Activated CD8-positive, alpha-beta T cell treated with anti-CD3 and anti-CD28 coated beads for 36 hours (primary cell): Measurements from ENCODE around the gene PGF. TPM values are rescaled to one million over a fixed set of nuclear protein-coding genes. Genes with fewer than 3 reads are reported as not detected.

Experiments
- ATAC-seq: fragments of 200-7000 bp; cut with Tn5 transposase; one replicate; pipeline ENCODE4 v1.10.0; 2021; ENCODE audit warnings: mild to moderate bottlenecking, moderate library complexity
- CTCF ChIA-PET: fragments of 350-600 bp; sonication (Branson Sonifier 250); formaldehyde crosslinking; loops from one replicate; lab custom pipeline; 2021; ENCODE audit warnings: antibody characterized with exemption; lab: Charles Lee
- POLR2A ChIA-PET: fragments of 350-600 bp; sonication (Branson Sonifier 250); formaldehyde crosslinking; loops from one replicate; lab custom pipeline; 2021; ENCODE audit warnings: antibody characterized with exemption; lab: Charles Lee
- DNase-seq: peaks from one replicate; pipeline ENCODE4 v3.0.0-alpha.2; 2020
- H3K27ac Mint-ChIP-seq: one replicate; pipeline ENCODE4 v1.8.0; 2021; ENCODE audit warnings: mild to moderate bottlenecking, mixed read lengths
- H3K27me3 Mint-ChIP-seq: one replicate; pipeline ENCODE4 v1.8.0; 2021; ENCODE audit warnings: mixed read lengths
- H3K36me3 Mint-ChIP-seq: one replicate; pipeline ENCODE4 v1.8.0; 2021; ENCODE audit warnings: low read depth, mixed read lengths
- H3K4me1 Mint-ChIP-seq: one replicate; pipeline ENCODE4 v1.8.0; 2021; ENCODE audit warnings: low read depth, mixed read lengths
- H3K4me3 Mint-ChIP-seq: one replicate; pipeline ENCODE4 v1.8.0; 2021; ENCODE audit warnings: mild to moderate bottlenecking, moderate library complexity, mixed read lengths
- H3K9me3 Mint-ChIP-seq: one replicate; pipeline ENCODE4 v1.8.0; 2021; ENCODE audit warnings: mixed read lengths
- CTCF ChIP-seq: fragments of 200-600 bp; IDR thresholded peaks from one replicate; pipeline ENCODE4 v1.8.0; 2022; ENCODE audit warnings: antibody characterized with exemption, mild to moderate bottlenecking
- intact Hi-C: fragments of 100-400 bp; cut with micrococcal nuclease; formaldehyde crosslinking; loops from one replicate; pipeline ENCODE4 v1.10.0; 2022
- total RNA-seq, 2 experiments: library from RNA; stranded (reverse); gene quantifications; one replicate each; pipeline ENCODE4 v1.2.3, GENCODE V29; 2021

PGF gene
- total RNA-seq, 2 experiments from 2014 or later, result 0.27 to 0.45 TPM

DNA sequence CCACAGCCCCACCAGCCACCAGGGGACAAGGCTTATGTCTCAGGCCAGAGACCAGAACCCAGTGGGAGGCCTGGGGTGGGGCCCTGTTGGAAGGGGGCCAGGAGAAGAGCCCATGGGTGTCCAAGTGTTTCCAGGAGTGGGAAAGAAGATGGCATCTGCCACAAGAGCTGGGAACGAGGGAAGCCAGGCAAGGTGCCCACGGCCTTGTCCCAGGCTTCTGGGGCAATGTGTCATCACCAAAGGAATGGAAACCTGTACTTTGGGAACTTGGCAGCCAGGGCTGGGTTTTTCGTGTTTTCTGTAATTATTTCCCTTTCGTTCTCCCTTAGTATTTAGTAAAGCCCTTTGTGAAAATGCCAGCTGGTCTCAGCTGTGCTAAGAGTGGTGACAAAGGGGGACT is 5.3 kb upstream of the PGF start:
- CTCF ChIA-PET, result interaction anchor here (1.0 to 5.2 kb wide), 3 partner anchors 13 to 128 kb away, joined by 3 to 19 read pairs (median 5); no protein-coding TSS in a partner anchor
- Mint-ChIP-seq H3K27me3 (peaks cover 9% of the 10 kb centered on the region), H3K36me3 (no peaks in the 10 kb centered on the region), H3K4me1 (peaks cover 6% of the 10 kb centered on the region), H3K27ac (no peak overlapping the region), H3K9me3 (no peaks in the 10 kb centered on the region), H3K4me3 (no peak overlapping the region)
- intact Hi-C loops, result no loop called here
- POLR2A ChIA-PET, result no interaction called here
- no peak for TF ChIP-seq CTCF
- DNase-seq (no peak), ATAC-seq (no peak)

- H3K27ac Mint-ChIP-seq, result no peak overlapping the region
- no peak for ATAC-seq
- intact Hi-C loops, result no loop called here
- TF ChIP-seq CTCF, result no peak
- peaks cover 9% of the 10 kb centered on the region for H3K27me3 Mint-ChIP-seq
- H3K4me1 Mint-ChIP-seq, result peaks cover 6% of the 10 kb centered on the region
- no peaks in the 10 kb centered on the region for H3K36me3 Mint-ChIP-seq
- CTCF ChIA-PET, result interaction anchor here (5.2 kb wide), 1 partner anchor 14 kb away, joined by 19 read pairs; no protein-coding TSS in a partner anchor
- H3K9me3 Mint-ChIP-seq, result no peaks in the 10 kb centered on the region
- H3K4me3 Mint-ChIP-seq, result no peak overlapping the region
- DNase-seq, result no peak
- POLR2A ChIA-PET, result no interaction called here
These were observed 4.3 kb upstream of the PGF start for GRCh38 chr14:74959596-74960180.

- Mint-ChIP-seq H3K4me3 (peak overlapping the region; percentile 36), H3K27me3 (peaks cover 10% of the 10 kb centered on the region), H3K36me3 (no peaks in the 10 kb centered on the region), H3K4me1 (no peaks in the 10 kb centered on the region), H3K9me3 (no peaks in the 10 kb centered on the region), H3K27ac (no peak overlapping the region)
- POLR2A ChIA-PET, result no interaction called here
- ATAC-seq (no peak), DNase-seq (no peak)
- CTCF ChIA-PET, result interaction anchor here (0.8 to 1.6 kb wide), 3 partner anchors 9 to 132 kb away, joined by 4 to 6 read pairs (median 4); no protein-coding TSS in a partner anchor
- TF ChIP-seq CTCF, result no peak
- intact Hi-C loops, result no loop called here
These were observed 1.1 kb upstream of the PGF start for GRCh38 chr14:74956280-74957072.

- CTCF ChIA-PET, result interaction anchor here (1.4 to 1.6 kb wide), 2 partner anchors 9 to 132 kb away, joined by 4 read pairs; no protein-coding TSS in a partner anchor
- no peak for ATAC-seq
These were observed 556 bp upstream of the PGF start for GRCh38 chr14:74956027-74956279.

More at GRCh38 chr14:74956027-74956279, 556 bp upstream of the PGF start:
- POLR2A ChIA-PET, result no interaction called here
- intact Hi-C loops, result no loop called here
- peak overlapping the region; percentile 36 for H3K4me3 Mint-ChIP-seq
- no peaks in the 10 kb centered on the region for H3K9me3 Mint-ChIP-seq
- H3K36me3 Mint-ChIP-seq, result no peaks in the 10 kb centered on the region
- TF ChIP-seq CTCF, result no peak
- no peak for DNase-seq
- H3K4me1 Mint-ChIP-seq, result no peaks in the 10 kb centered on the region
- H3K27ac Mint-ChIP-seq, result no peak overlapping the region
- peaks cover 10% of the 10 kb centered on the region for H3K27me3 Mint-ChIP-seq
